22Rv1 (cell line): ENCODE measurements around the gene RFXAP.

Experiments
- ZFX ChIP-seq: fragments of 450-650 bp; IDR thresholded peaks from 2 replicates; pipeline ENCODE4 v1.6.1; 2017; ENCODE audit warnings: antibody characterized with exemption, borderline replicate concordance
- TF ChIP-seq, protein P1 (sequence below): fragments of 450-650 bp; IDR thresholded peaks from 2 replicates; pipeline ENCODE4 v1.5.1; 2017; ENCODE audit warnings: mild to moderate bottlenecking

DNA sequence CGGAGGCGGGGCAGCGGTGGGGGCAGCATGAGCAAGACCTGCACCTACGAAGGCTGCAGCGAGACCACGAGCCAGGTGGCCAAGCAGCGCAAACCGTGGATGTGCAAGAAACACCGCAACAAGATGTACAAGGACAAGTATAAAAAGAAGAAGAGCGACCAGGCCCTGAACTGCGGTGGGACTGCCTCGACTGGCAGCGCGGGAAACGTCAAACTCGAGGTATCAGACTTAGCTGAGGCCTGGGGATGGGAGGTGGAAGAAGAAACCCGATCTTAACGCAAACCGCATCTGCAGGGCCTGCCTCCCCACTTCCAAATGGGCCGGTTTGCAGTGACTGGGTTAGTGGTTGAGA is 693 bp downstream of the RFXAP start:
- TF ChIP-seq, protein P1, sequence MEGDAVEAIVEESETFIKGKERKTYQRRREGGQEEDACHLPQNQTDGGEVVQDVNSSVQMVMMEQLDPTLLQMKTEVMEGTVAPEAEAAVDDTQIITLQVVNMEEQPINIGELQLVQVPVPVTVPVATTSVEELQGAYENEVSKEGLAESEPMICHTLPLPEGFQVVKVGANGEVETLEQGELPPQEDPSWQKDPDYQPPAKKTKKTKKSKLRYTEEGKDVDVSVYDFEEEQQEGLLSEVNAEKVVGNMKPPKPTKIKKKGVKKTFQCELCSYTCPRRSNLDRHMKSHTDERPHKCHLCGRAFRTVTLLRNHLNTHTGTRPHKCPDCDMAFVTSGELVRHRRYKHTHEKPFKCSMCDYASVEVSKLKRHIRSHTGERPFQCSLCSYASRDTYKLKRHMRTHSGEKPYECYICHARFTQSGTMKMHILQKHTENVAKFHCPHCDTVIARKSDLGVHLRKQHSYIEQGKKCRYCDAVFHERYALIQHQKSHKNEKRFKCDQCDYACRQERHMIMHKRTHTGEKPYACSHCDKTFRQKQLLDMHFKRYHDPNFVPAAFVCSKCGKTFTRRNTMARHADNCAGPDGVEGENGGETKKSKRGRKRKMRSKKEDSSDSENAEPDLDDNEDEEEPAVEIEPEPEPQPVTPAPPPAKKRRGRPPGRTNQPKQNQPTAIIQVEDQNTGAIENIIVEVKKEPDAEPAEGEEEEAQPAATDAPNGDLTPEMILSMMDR, result no peak
- no peak for TF ChIP-seq ZFX
